ENCODE data around the gene MUC5AC. TPM values are rescaled to one million over a fixed set of nuclear protein-coding genes. Genes with fewer than 3 reads are reported as not detected.

The MUC5AC gene
- total and polyA plus RNA-seq, 3 experiments from 2014 or later, result not detected

DNA sequence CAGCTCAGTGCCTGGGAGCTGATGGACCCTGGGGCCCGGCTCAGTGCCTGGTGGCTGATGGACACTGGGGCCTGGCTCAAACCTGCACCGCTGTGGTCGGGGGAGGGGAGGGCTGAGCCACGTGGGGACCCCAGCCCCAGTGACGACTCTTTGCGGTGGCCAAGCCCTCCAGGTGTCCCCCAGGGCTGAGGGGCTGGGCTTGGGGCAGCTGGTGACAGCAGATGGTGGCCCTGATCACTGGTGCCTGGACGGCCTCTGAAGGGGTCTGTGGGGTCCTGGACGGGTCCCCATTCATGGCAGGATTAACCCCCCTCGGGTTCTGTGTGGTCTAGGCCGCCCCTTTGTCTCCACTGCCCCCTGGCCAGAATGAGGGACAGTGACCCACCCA lies 61.7 kb downstream of the MUC5AC start:
- no peaks in the 10 kb centered on the region for H3K9me3 ChIP-seq (ENCODE audit: low read length)
- Mint-ChIP-seq H3K4me1 (no peaks in the 10 kb centered on the region), H3K4me3 (no peak overlapping the region), H3K27ac (no peak overlapping the region), H3K36me3 (no peaks in the 10 kb centered on the region), H3K9me3 (peaks cover 0 to 3% (median 2%) of the 10 kb centered on the region in 5 donors), H3K27me3 (peaks cover 4 to 11% of the 10 kb centered on the region in 2 donors)
- POLR2A ChIA-PET, result no interaction called here
- DNase-seq, result peak in 1 of 5 donors; percentile 24
- H3K4me1 ChIP-seq (ENCODE audit: insufficient read depth, low read length), result no peaks in the 10 kb centered on the region
- no peaks in the 10 kb centered on the region for H3K27me3 ChIP-seq (ENCODE audit: insufficient read depth, low read length, poor library complexity, severe bottlenecking)
- no peak overlapping the region for H3K4me3 ChIP-seq (ENCODE audit: low read length)
- no peaks in the 10 kb centered on the region for H3K36me3 ChIP-seq (ENCODE audit: insufficient read depth, low read length)
- no peak overlapping the region for H3K27ac ChIP-seq (ENCODE audit: low read depth, low read length)
- CTCF ChIA-PET, result no interaction called here

GRCh38 chr11:1219834-1220815 lies 62.4 kb downstream of the MUC5AC start:
- no peaks in the 10 kb centered on the region for H3K27me3 ChIP-seq (ENCODE audit: insufficient read depth, low read length, poor library complexity, severe bottlenecking)
- Mint-ChIP-seq H3K27ac (no peak overlapping the region), H3K9me3 (peaks cover 0 to under 1% (median 0%) of the 10 kb centered on the region in 5 donors), H3K27me3 (peaks cover 4 to 11% of the 10 kb centered on the region in 2 donors), H3K4me1 (no peaks in the 10 kb centered on the region), H3K36me3 (no peaks in the 10 kb centered on the region), H3K4me3 (no peak overlapping the region)
- no peaks in the 10 kb centered on the region for H3K4me1 ChIP-seq (ENCODE audit: insufficient read depth, low read length)
- ChIA-PET POLR2A (no interaction called here), CTCF (no interaction called here)
- H3K36me3 ChIP-seq (ENCODE audit: insufficient read depth, low read length), result no peaks in the 10 kb centered on the region
- H3K4me3 ChIP-seq (ENCODE audit: low read length), result no peak overlapping the region
- H3K27ac ChIP-seq (ENCODE audit: low read depth, low read length), result no peak overlapping the region
- H3K9me3 ChIP-seq (ENCODE audit: low read length), result no peaks in the 10 kb centered on the region
- peak in 1 of 5 donors; percentile 44 for DNase-seq

- no peak overlapping the region for H3K27ac Mint-ChIP-seq
- no peaks in the 10 kb centered on the region for H3K4me1 Mint-ChIP-seq
- ChIA-PET POLR2A (no interaction called here), CTCF (no interaction called here)
- DNase-seq, result peak in 1 of 5 donors; percentile 17
- no peaks in the 10 kb centered on the region for H3K36me3 Mint-ChIP-seq
- H3K9me3 Mint-ChIP-seq, result no peaks in the 10 kb centered on the region
- no peaks in the 10 kb centered on the region for H3K9me3 ChIP-seq (ENCODE audit: low read length)
- H3K4me3 ChIP-seq (ENCODE audit: low read length), result no peak overlapping the region
- no peaks in the 10 kb centered on the region for H3K4me1 ChIP-seq (ENCODE audit: insufficient read depth, low read length)
- no peaks in the 10 kb centered on the region for H3K36me3 ChIP-seq (ENCODE audit: insufficient read depth, low read length)
- H3K27ac ChIP-seq (ENCODE audit: low read depth, low read length), result no peak overlapping the region
- H3K27me3 Mint-ChIP-seq, result peaks cover 2 to 9% of the 10 kb centered on the region in 2 donors
- H3K27me3 ChIP-seq (ENCODE audit: insufficient read depth, low read length, poor library complexity, severe bottlenecking), result no peaks in the 10 kb centered on the region
- no peak overlapping the region for H3K4me3 Mint-ChIP-seq
Observed at GRCh38 chr11:1220941-1221721, 63.4 kb downstream of the MUC5AC start.

- Histone ChIP-seq H3K27me3 (ENCODE audit: insufficient read depth, low read length, poor library complexity, severe bottlenecking) (no peaks in the 10 kb centered on the region), H3K9me3 (ENCODE audit: low read length) (no peaks in the 10 kb centered on the region), H3K4me1 (ENCODE audit: insufficient read depth, low read length) (no peaks in the 10 kb centered on the region), H3K27ac (ENCODE audit: low read depth, low read length) (no peak overlapping the region), H3K36me3 (ENCODE audit: insufficient read depth, low read length) (no peaks in the 10 kb centered on the region), H3K4me3 (ENCODE audit: low read length) (no peak overlapping the region)
- H3K4me3 Mint-ChIP-seq, result no peak overlapping the region
- H3K4me1 Mint-ChIP-seq, result no peaks in the 10 kb centered on the region
- H3K36me3 Mint-ChIP-seq, result no peaks in the 10 kb centered on the region
- CTCF ChIA-PET, result no interaction called here
- peaks cover 0 to 7% of the 10 kb centered on the region in 2 donors for H3K27me3 Mint-ChIP-seq
- H3K9me3 Mint-ChIP-seq, result no peaks in the 10 kb centered on the region
- POLR2A ChIA-PET, result no interaction called here
- peak in 1 of 5 donors; percentile 38 for DNase-seq
- H3K27ac Mint-ChIP-seq, result no peak overlapping the region
Observed at GRCh38 chr11:1221848-1222311, 64.1 kb downstream of the MUC5AC start.

GRCh38 chr11:1222491-1223345 lies 65.0 kb downstream of the MUC5AC start, which contains the start of gene MUC5B:
MUC5B (plus strand) TSS chr11:1223066; CDS start chr11:1223124, 58 bp downstream.
- CTCF ChIA-PET, result no interaction called here
- peak in 1 of 5 donors; percentile 42 for DNase-seq
- H3K27me3 ChIP-seq (ENCODE audit: insufficient read depth, low read length, poor library complexity, severe bottlenecking), result no peaks in the 10 kb centered on the region

DNA sequence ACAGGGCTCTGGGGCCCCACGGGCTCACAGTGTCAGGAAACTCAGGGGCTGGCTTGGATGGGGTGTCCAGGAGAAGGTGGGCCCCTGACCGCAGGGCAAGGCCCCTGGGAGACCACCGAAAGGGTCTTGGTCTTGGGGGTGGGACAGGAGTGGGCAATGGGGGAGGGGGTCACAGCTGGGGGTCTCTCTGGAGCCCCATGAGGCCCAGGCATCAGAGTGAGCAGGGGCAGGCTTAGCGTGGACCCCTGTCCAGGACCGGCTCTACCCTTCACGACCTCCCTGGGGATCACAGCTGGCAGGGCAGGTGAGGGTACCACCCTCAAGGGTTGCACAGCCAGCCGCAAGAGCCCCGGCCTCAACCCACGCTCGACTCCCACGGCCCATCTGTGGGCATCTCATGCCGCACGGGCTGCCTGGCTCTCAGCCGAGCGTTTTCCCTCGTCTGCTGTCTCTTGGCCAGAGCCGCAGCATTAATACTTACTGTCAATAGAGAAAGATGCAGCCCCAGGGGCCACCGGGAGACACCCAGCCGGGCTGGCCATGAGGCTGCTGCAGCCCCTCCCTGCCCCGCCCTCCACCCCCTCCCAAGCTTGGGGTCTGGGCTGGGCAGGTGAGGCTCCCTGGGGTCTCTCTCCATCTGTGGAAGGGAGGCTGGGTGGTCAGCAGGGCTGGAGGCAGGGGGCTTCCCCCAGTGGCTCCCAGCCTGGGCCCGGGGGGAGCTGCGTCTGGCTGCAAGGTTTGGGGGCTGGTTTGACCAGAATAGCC lies 65.8 kb downstream of the MUC5AC start:
- peak in 1 of 5 donors; percentile 42 for DNase-seq
- peaks cover 0 to 7% of the 10 kb centered on the region in 2 donors for H3K27me3 Mint-ChIP-seq
- no peak overlapping the region for H3K4me3 Mint-ChIP-seq
- no peak overlapping the region for H3K27ac Mint-ChIP-seq
- no peaks in the 10 kb centered on the region for H3K36me3 ChIP-seq (ENCODE audit: insufficient read depth, low read length)
- ChIA-PET CTCF (no interaction called here), POLR2A (no interaction called here)
- H3K27me3 ChIP-seq (ENCODE audit: insufficient read depth, low read length, poor library complexity, severe bottlenecking), result no peaks in the 10 kb centered on the region
- H3K27ac ChIP-seq (ENCODE audit: low read depth, low read length), result no peak overlapping the region
- no peaks in the 10 kb centered on the region for H3K9me3 Mint-ChIP-seq
- H3K4me3 ChIP-seq (ENCODE audit: low read length), result no peak overlapping the region
- H3K36me3 Mint-ChIP-seq, result no peaks in the 10 kb centered on the region
- no peaks in the 10 kb centered on the region for H3K4me1 ChIP-seq (ENCODE audit: insufficient read depth, low read length)
- no peaks in the 10 kb centered on the region for H3K4me1 Mint-ChIP-seq
- H3K9me3 ChIP-seq (ENCODE audit: low read length), result no peaks in the 10 kb centered on the region

More at GRCh38 chr11:1222491-1223345, 65.0 kb downstream of the MUC5AC start, which contains the start of gene MUC5B:
- Histone ChIP-seq H3K27ac (ENCODE audit: low read depth, low read length) (no peak within 1 kb of the TSS), H3K36me3 (ENCODE audit: insufficient read depth, low read length) (no peaks in the 10 kb centered on the region), H3K4me3 (ENCODE audit: low read length) (no peak within 1 kb of the TSS), H3K9me3 (ENCODE audit: low read length) (no peaks in the 10 kb centered on the region), H3K4me1 (ENCODE audit: insufficient read depth, low read length) (no peaks in the 10 kb centered on the region)
- H3K4me1 Mint-ChIP-seq, result no peaks in the 10 kb centered on the region
- POLR2A ChIA-PET, result no interaction called here
- no peaks in the 10 kb centered on the region for H3K9me3 Mint-ChIP-seq
- no peak within 1 kb of the TSS for H3K4me3 Mint-ChIP-seq
- no peak within 1 kb of the TSS for H3K27ac Mint-ChIP-seq
- H3K27me3 Mint-ChIP-seq, result peaks cover 0 to 7% of the 10 kb centered on the region in 2 donors
- H3K36me3 Mint-ChIP-seq, result no peaks in the 10 kb centered on the region

GRCh38 chr11:1224111-1224490 lies 66.3 kb downstream of the MUC5AC start:
- DNase-seq, result no peak
- ChIA-PET CTCF (no interaction called here), POLR2A (no interaction called here)
- Mint-ChIP-seq H3K9me3 (no peaks in the 10 kb centered on the region), H3K36me3 (no peaks in the 10 kb centered on the region), H3K4me1 (no peaks in the 10 kb centered on the region), H3K4me3 (no peak overlapping the region), H3K27ac (no peak overlapping the region), H3K27me3 (peaks cover 0 to 7% of the 10 kb centered on the region in 2 donors)
- no peaks in the 10 kb centered on the region for H3K27me3 ChIP-seq (ENCODE audit: insufficient read depth, low read length, poor library complexity, severe bottlenecking)
- H3K4me1 ChIP-seq (ENCODE audit: insufficient read depth, low read length), result no peaks in the 10 kb centered on the region
- no peak overlapping the region for H3K27ac ChIP-seq (ENCODE audit: low read depth, low read length)
- H3K9me3 ChIP-seq (ENCODE audit: low read length), result no peaks in the 10 kb centered on the region
- no peaks in the 10 kb centered on the region for H3K36me3 ChIP-seq (ENCODE audit: insufficient read depth, low read length)
- no peak overlapping the region for H3K4me3 ChIP-seq (ENCODE audit: low read length)

Measured in CD8-positive, alpha-beta memory T cell (primary cell).